HepG2 (cell line): ENCODE data around the gene NOXO1. TPM values are rescaled to one million over a fixed set of nuclear protein-coding genes. Genes with fewer than 3 reads are reported as not detected.

ENCODE experiments used
- ATF4 ChIP-seq, 2 experiments: fragments of 450-650 bp in 1 of 2; sonication (generic) in 1 of 2; formaldehyde crosslinking; IDR thresholded peaks; 2 replicates each; pipeline versions ENCODE4 v1.5.0 to v1.8.0; 2020 to 2022; ENCODE audit warnings: mild to moderate bottlenecking in 1 of 2, missing genetic modification reagents in 1 of 2
- DPF2 ChIP-seq: sonication (generic); formaldehyde crosslinking; IDR thresholded peaks from 2 replicates; pipeline ENCODE4 v1.4.0; 2020; ENCODE audit warnings: mild to moderate bottlenecking, low read depth, missing genetic modification reagents, borderline replicate concordance
- ESRRA ChIP-seq: sonication (generic); formaldehyde crosslinking; IDR thresholded peaks from 2 replicates; pipeline ENCODE4 v1.5.1; 2020; ENCODE audit warnings: mild to moderate bottlenecking, low read depth, missing genetic modification reagents
- FOXP1 ChIP-seq, 2 experiments: fragments of 450-650 bp in 1 of 2; IDR thresholded peaks; 2 replicates each; pipeline ENCODE4 v1.6.1; 2017 to 2018; ENCODE audit warnings: antibody characterized with exemption in 1 of 2
- HMG20B ChIP-seq: conservative IDR thresholded peaks from 2 replicates; pipeline ENCODE4 v1.6.1; 2016; ENCODE audit warnings: missing genetic modification reagents, missing compliant biosample characterization
- HNRNPL ChIP-seq: fragments of 200-400 bp; formaldehyde crosslinking; IDR thresholded peaks from 2 replicates; pipeline ENCODE4 v1.6.1; 2017; ENCODE audit warnings: mild to moderate bottlenecking, low read depth, low read length
- KDM5B ChIP-seq: sonication (generic); formaldehyde crosslinking; IDR thresholded peaks from 2 replicates; pipeline ENCODE4 v1.4.0; 2020; ENCODE audit warnings: missing genetic modification reagents, mild to moderate bottlenecking, borderline replicate concordance
- KLF16 ChIP-seq, 2 experiments: sonication (generic) in 1 of 2; formaldehyde crosslinking in 1 of 2; IDR thresholded peaks; 2 replicates each; pipeline versions ENCODE4 v1.6.1 to v1.8.0; 2016 to 2023; ENCODE audit warnings: missing genetic modification reagents in 2 of 2, missing compliant biosample characterization in 1 of 2
- MATR3 ChIP-seq: sonication (generic); formaldehyde crosslinking; IDR thresholded peaks from 2 replicates; pipeline ENCODE4 v1.4.0; 2020; ENCODE audit warnings: missing genetic modification reagents
- MEIS1 ChIP-seq: sonication (generic); formaldehyde crosslinking; IDR thresholded peaks from 2 replicates; pipeline ENCODE4 v1.9.0; 2021; ENCODE audit warnings: mild to moderate bottlenecking, missing genetic modification reagents, moderate library complexity, borderline replicate concordance
- MXD4 ChIP-seq: IDR thresholded peaks from 2 replicates; pipeline ENCODE4 v1.6.1; 2016; ENCODE audit warnings: mild to moderate bottlenecking, missing biosample characterization, missing genetic modification reagents
- NR2F2 ChIP-seq: IDR thresholded peaks from 2 replicates; pipeline ENCODE4 v1.6.1; 2012; ENCODE audit warnings: low read depth, inconsistent platforms, borderline replicate concordance
- SATB2 ChIP-seq: sonication (generic); formaldehyde crosslinking; IDR thresholded peaks from 2 replicates; pipeline ENCODE4 v1.5.0; 2020; ENCODE audit warnings: missing genetic modification reagents
- ZBTB2 ChIP-seq: sonication (generic); formaldehyde crosslinking; IDR thresholded peaks from 2 replicates; pipeline ENCODE4 v1.8.0; 2022; ENCODE audit warnings: low read depth, missing genetic modification reagents
- ZBTB4 ChIP-seq: sonication (generic); formaldehyde crosslinking; IDR thresholded peaks from 2 replicates; pipeline ENCODE4 v1.4.0; 2020; ENCODE audit warnings: missing genetic modification reagents, mild to moderate bottlenecking, borderline replicate concordance
- ZMYM4 ChIP-seq: sonication (generic); formaldehyde crosslinking; IDR thresholded peaks from 2 replicates; pipeline ENCODE4 v1.8.1; 2023; ENCODE audit warnings: mild to moderate bottlenecking, missing genetic modification reagents
- ZNF367 ChIP-seq: sonication (generic); formaldehyde crosslinking; IDR thresholded peaks from 2 replicates; pipeline ENCODE4 v1.4.0; 2020; ENCODE audit warnings: missing genetic modification reagents, borderline replicate concordance
- ZNF512B ChIP-seq: sonication (generic); formaldehyde crosslinking; IDR thresholded peaks from 2 replicates; pipeline ENCODE4 v1.5.1; 2020; ENCODE audit warnings: missing genetic modification reagents, mild to moderate bottlenecking, borderline replicate concordance
- ZNF569 ChIP-seq: sonication (generic); formaldehyde crosslinking; IDR thresholded peaks from 2 replicates; pipeline ENCODE4 v1.5.0; 2020; ENCODE audit warnings: mild to moderate bottlenecking, missing genetic modification reagents, moderate library complexity, borderline replicate concordance
- polyA plus RNA-seq, 8 experiments: library from polyadenylated mRNA; depleted of rRNA in 3 of 8; stranded (reverse) in 7 of 8; unstranded in 1 of 8; fragments of >200 nt; fragmentation: Illumina TruSeq in 4 of 8; extraction: Trizol in 4 of 8; gene quantifications; 2 replicates each; pipeline versions ENCODE4 v1.2.1 to v1.2.3, GENCODE V29; 2011 to 2016; ENCODE audit warnings: low read depth in 4 of 8, missing spikeins in 1 of 8, mixed read lengths in 1 of 8; ENCODE audit not compliant: insufficient read depth in 1 of 8
- total RNA-seq, 5 experiments: library from RNA; depleted of rRNA; stranded (reverse); fragments of >200 nt; fragmentation: Illumina TruSeq; extraction: Trizol; gene quantifications; 2 replicates each; pipeline ENCODE4 v1.2.3, GENCODE V29; 2016; ENCODE audit warnings: low read depth in 1 of 5

Gene NOXO1
- total and polyA plus RNA-seq, 2 of the 13 experiments (the other 11 are each of a cell fraction or from before 2014, with no cell fraction given): 0.69 to 1.4 TPM

- no peak for TF ChIP-seq ZBTB4 (CRISPR knock-in tag)
- peak; percentile 65; the same call in 1 of the 2 replicates for TF ChIP-seq ZMYM4
- TF ChIP-seq ATF4 (CRISPR knock-in tag; IDR thresholded peaks at IDR 0.05): no peak
- TF ChIP-seq ZNF569: no peak
- no peak for TF ChIP-seq ZBTB2
- TF ChIP-seq HNRNPL: 0 out of 2 replicates have a peak, but pooled peaks have one; percentile 40
- no peak for TF ChIP-seq ZNF367 (CRISPR knock-in tag)
- no peak for TF ChIP-seq ESRRA
- TF ChIP-seq ZNF512B (CRISPR knock-in tag): no peak
- TF ChIP-seq MEIS1 (CRISPR knock-in tag): 0 out of 2 replicates have a peak, but pooled peaks have one; percentile 31
- TF ChIP-seq NR2F2: no peak
- TF ChIP-seq MXD4: peak; percentile 44; the same call in 1 of the 2 replicates
- no peak for TF ChIP-seq HMG20B
- no peak for TF ChIP-seq FOXP1 (IDR thresholded peaks at IDR 0.05)
- no peak for TF ChIP-seq FOXP1 (CRISPR knock-in tag; IDR thresholded peaks at IDR 0.05)
- TF ChIP-seq MATR3 (CRISPR knock-in tag): no peak
- no peak for TF ChIP-seq SATB2 (CRISPR knock-in tag)
- peak in 1 of 2 experiments; percentile 78; a peak in 2 of 4 replicates for TF ChIP-seq KLF16 (CRISPR knock-in tag; IDR thresholded peaks at IDR 0.05)
- peak; percentile 61; the same call in 1 of the 2 replicates for TF ChIP-seq KDM5B (CRISPR knock-in tag)
- TF ChIP-seq DPF2 (CRISPR knock-in tag): 0 out of 2 replicates have a peak, but pooled peaks have one; percentile 26
Observed at GRCh38 chr16:2023092-2024031, 42.1 kb upstream of the NOXO1 start (continued).
